ENCODE data around the gene EEFSEC.

Gene EEFSEC

DNA sequence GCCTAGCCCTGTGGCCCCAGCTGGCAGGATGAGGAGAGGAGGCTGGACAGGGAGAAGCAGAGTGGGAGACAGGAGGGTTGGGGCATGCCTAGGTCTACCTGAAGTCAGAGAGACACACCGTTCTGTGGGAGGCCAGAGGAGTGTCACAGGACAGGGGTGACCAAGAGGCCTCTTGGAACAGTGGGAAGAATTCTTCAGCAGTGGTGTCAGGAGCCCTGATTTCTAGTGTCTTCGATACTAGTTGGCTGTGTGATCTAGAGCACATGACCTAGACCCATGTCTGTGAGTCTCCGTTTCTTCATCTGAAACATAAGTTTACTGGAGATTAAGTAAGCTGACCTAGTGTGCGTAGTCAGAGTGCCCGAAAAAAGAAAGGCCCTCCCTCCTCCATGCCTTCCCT is 92.2 kb downstream of the EEFSEC start:
- DNase-seq, result no peak

DNA sequence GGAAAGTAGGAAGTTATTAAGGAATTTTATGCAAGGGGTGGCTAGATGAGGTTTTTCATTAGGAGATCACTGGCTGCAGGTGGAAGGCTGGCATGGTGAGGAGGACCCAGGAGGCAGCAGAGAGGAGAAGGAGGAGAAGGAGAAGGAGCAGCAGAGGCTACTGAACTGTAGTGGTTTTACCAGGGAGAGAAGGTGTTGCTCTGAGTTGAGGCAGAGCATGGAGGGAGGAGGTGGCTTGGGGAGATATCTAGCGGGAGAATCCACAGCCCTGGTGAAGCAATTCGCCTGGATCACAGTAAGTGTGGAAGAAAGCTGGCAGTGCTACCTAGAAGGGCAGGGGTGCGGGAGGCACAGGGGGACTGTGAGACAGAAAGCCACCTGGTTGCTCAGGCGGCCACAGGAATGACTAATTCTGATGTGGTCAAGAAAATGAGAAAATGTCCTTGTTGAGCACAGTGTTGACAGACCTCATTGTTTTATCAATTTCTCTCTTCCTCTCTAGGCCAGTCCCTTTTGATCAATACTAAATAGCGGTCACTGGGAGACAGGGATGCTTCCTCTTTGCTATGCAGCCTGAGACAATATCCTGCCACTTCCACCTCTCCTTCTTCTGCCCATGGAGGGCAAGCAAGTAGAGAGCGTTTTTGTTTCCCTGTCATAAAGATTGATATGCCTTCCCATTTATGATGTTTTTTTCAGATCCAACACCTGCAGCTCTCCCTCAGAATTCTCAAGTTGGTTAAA is 94.6 kb downstream of the EEFSEC start:
- DNase-seq, result no peak

DNA sequence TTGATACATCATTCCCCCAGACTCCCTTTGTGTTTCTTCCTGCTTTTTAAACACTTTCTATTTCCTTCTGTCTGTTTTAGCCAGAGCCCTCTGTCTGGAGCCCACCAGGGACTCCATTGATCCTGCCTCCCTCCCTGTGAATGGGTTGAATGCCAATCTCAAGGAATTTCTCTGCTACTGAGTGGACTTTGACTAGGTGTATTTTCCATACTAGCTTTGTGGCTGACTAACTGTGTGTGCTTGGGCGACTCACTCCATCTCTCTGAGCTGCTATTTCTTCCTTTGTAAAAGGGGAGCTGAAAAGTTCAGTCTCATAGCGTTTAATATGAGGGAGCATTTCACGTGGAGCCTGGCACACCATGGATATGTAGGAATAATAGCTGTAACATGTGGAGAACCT is 98.8 kb downstream of the EEFSEC start:
- no peak for DNase-seq

- DNase-seq, result no peak
Observed at GRCh38 chr3:128253150-128253549, 99.9 kb downstream of the EEFSEC start.

DNA sequence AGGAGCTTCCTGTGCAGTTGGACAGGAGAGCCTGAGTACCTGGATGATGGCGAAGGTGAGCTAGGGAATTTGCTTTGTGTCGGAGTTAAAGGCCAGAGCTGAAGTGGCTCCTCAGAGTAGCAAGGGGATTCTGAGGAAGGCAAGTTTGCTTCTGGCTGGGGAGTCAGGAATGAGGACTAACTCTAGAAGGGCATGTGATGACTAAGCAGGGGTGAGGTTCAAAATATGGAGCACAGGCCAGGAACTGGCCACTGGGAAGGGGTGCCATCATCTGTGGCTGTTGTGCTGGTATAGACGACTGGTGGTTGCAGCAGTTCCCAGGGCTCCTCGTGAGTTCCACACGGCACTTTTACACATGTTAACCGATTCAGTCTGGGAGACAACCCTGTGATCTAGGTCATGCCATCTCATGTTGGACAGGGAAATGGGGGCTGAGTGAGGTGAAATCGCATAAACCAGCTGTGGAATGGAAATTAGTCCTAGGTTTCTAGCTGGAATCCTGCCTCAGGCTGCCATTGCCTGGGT is 100.8 kb downstream of the EEFSEC start:
- DNase-seq, result no peak

DNA sequence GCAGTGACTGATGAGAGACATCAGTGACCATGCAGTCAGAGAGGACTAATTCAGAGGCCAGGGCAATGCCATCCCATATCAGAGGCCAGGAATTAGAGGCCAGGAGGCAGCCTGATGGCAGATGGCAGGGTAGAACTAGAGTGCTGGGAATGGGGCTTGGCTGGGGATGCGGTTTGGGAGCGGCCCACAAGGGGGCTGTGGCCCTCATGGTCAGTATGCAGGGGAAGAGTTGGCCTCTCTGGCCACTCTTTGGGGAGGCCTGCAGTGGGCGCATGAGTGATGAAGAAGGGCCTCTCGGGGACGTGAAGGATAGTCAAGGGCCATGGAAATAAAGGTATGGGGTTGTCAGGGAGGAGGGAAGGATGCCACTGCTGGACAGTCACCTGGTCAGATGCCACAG is 101.7 kb downstream of the EEFSEC start:
- no peak for DNase-seq

DNA sequence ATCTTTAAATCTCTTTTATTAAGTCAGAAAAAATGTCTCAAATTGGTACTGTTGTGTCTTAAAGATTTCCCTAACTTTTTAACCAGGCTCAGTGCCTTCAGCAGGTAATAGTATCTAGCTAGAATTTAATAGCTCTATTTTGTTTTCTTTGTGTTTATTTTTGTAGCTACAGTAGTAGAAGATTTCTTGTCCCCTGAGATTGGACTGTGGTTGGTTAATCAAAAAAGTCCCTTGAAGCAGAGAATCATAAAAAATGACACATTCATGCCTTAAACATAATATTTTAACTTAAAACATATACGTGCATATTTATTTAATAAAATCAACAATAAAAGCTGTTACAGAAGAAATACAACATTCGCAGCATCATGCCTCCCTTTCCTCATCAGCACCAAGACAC is 102.8 kb downstream of the EEFSEC start:
- DNase-seq, result no peak

GRCh38 chr3:128257632-128258031 is 104.4 kb downstream of the EEFSEC start:
- DNase-seq, result no peak

DNA sequence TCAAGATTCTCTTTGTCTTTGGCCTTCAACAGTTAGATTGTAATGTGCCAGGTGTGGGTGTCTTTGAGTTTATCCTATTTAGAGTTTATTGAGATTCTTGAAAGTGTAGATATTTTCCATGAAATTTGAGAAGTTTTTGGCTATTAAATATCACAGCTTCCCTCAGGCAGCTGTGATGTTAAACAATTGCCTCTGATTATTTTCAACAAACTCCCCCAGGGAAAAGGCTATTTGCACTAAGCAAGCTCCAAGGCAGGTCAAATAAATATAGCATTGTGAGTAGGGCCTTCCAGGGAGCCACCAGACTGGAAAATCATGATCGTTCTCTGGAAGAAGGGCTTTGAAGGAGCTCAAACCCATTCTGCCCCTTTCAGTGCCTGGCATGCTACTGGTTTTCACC is 107.0 kb downstream of the EEFSEC start:
- DNase-seq, result no peak

DNA sequence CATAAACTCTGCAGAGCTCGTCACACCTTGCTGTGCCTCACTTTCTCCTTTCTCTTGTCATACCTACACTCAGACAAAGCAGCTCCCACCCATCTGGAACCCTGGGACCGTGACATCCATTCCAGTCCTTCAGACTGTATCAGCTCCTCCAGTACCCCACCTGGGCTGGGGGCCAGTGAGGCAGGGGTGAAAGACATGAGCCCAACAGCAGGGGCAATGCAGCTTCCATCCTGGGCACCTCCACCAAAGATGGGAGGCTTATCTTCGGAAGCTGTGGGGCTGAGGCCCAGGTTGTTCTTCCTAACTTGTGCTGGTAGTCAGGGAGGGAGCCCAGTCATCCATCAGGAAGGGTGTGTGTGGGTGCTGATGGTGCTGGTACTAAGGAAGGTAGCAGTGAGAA is 109.2 kb downstream of the EEFSEC start:
- no peak for DNase-seq

DNA sequence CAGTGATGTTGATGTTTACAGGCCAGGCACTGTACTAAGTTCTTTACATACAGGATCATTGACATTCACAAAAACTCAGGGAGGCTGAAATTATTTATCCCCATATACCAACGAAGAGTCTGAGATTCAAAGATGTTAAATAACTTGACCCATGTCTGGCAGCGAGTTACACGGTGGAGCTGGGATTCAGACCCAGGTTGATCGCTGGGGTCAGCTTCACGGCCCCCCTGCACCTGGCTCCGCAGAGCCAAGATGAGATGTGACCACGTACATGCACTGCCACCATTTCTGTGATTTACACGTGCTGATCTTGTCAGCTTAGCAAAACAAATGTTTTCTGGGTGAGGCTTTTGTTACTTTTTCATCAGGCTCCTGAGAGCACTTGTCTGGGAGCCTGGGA is 109.8 kb downstream of the EEFSEC start:
- DNase-seq, result no peak

- no peak for DNase-seq
Observed at GRCh38 chr3:128263946-128264345, 110.7 kb downstream of the EEFSEC start.

DNA sequence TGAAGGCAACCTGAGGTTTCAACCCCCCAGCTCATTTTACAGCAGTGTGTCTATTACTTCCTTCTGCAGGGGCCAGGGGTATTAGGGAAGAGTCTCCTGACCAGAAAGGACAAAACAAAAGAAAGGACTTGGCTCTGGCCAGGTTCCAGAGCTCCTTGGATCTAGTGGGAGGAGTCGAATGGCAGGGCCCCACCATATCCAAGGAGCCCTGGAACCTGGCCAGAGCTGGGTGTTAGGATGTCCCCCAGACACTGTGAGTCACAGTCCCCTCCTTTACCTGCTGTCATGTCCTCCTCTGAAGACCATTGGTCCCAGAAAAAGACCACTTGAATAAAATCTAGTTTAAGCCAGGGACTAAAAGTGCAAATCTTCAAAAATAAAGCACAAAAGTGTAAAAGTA is 113.2 kb downstream of the EEFSEC start:
- no peak for DNase-seq

GRCh38 chr3:128267541-128267940 is 114.3 kb downstream of the EEFSEC start:
- no peak for DNase-seq

DNA sequence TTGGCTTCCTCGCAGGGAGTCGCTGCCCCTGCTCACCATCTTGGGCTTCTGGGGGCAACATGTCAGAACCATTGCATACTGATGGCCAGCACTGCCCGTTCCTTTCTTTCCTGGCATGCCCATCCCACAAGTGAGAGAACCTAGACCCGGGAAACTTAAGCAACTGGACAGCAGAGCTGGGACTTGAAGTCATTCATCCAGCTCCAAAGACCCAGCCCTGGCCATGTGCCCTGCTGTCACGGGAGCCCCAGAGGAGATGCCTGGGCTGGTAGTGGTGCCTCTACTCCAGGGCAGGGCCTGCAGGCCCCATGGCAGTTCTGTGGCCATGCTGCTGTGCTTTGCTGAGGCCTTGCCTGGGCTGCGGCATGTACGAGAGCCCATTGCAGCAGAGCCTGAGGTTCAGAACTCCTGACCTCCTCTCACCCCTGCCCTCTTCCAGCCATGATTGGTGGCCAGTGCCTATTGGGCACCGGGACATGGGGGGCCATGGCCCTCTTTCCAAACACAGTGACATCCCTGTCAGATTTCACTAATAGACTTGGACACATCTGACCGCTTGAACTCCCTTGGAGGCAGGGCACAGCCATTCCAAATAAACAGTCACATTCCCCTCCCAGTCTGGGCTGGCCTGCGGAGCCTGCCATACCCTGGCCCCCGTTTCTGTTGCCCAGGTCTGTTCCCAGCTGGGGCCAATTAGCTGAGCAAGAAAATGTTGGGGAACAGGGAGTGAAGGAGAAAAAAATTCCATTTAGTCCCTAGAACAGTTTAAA is 115.9 kb downstream of the EEFSEC start:
- no peak for DNase-seq

DNA sequence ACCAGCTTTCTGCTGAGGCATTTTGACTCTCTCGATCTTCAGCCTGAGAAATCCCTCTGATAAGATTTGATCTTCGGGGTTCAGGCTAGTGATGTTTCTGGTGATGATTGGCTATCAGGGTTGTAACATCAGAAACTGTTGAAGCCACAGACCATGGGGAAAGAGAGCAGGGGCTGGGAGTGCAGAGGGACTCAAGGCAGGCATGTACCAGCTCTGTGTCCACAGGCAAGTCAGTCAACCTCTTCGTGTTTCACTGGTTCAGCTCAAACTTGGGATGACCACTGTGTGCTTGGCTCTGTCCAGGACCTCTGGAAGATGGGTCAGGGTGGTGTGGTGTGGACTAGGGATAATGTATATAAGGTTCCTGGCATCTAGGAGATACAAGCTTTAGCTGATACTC is 116.5 kb downstream of the EEFSEC start:
- no peak for DNase-seq

GRCh38 chr3:128270559-128271492 is 117.5 kb downstream of the EEFSEC start:
- no peak for DNase-seq

DNA sequence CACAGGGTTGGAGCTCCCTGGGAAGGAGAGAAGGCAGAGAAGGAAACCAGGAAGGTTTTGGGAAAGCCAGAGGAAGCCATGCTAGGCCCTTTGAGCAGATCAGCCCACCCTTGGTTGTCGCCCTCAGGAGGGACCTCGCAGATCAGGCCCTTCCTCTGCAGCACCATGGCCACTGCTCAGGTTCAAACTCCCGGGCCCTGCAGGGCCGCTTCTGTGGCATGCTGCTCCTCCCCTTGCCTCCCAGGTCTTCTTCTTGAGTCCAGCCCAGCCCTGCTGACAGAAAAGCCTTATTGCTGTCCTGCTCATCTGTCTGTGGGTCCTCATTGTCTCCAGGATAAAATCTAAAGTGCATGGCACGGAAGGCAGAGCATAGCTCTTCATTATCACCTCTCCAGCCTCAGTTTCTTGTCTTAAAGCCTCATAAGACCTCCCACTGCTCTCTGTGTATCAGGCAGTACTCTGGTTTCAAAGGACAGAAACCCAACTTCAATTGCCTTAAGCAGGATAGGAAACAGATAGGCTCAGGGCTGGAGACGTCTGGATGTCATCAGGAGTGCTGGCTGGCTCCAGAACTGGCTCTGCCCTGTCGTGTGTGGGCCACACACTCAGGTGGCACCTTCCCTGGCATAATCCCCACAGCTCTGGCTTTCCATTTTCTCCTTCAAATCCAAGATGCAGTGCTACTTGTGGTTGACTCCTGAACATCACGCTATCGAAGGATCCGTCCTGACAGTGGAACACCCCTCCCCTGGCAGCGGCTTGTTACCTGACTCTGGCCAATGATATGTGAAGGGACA is 118.5 kb downstream of the EEFSEC start:
- no peak for DNase-seq

GRCh38 chr3:128273109-128273840 is 120.0 kb downstream of the EEFSEC start:
- no peak for DNase-seq

- DNase-seq, result no peak
Observed at GRCh38 chr3:128273841-128274573, 120.7 kb downstream of the EEFSEC start.

GRCh38 chr3:128274837-128275236 is 121.6 kb downstream of the EEFSEC start:
- no peak for DNase-seq

All from activated CD4-positive, alpha-beta T cell treated with anti-CD3 and anti-CD28 coated beads, Interleukin-2, amount 50 U/mL, for 48 hours (primary cell).